AG20443 (cell line): ENCODE data around the gene POLR2C.
"Not testable (repeated sequence)": the region's sequence is repeated elsewhere in the genome, so short reads cannot be mapped to it uniquely, and the experiment has no call there.

Experiments used
- DNase-seq: peaks from one replicate; pipeline ENCODE4 v3.0.0; 2012; ENCODE audit warnings: low spot score, mixed read lengths

POLR2C gene

DNA sequence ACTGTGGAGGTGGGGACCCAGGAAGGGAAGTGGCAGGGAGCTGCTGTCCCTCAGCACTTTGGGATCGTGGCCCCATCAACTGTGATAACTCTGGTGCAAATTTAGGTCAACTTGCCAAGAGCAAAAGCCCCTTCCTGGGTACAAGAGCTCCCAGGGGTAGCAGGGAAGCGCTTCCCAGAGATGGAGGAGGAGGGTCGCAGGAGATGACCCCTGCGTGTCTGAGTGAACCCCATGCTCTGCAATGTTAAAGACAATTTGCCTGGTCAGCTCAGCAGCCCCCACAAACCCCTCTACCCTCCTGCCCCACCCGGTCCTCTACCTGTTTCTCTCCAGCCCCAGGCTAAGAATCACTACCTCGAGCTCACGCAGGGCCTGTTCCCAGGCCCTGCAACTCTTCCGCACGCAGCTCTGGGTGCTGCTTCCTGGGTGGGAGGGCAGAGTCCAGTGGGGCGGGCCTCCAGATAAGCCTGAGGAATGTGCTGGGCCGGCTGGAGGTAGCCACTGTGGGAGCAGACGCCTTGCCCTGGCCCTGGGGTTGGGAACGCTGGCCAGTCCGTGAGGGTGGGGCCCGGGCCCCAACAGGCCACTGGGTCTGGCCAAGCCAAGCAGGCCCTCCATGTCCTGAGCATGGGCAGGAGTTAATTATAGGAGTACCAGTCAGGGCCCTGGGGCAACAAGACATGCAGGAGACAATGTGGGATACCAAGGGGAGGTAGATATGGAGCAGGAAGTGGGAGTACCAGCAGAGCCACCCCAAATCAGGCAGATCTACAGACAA is 17.7 kb downstream of the POLR2C start:
- DNase-seq = peak; percentile 74

DNA sequence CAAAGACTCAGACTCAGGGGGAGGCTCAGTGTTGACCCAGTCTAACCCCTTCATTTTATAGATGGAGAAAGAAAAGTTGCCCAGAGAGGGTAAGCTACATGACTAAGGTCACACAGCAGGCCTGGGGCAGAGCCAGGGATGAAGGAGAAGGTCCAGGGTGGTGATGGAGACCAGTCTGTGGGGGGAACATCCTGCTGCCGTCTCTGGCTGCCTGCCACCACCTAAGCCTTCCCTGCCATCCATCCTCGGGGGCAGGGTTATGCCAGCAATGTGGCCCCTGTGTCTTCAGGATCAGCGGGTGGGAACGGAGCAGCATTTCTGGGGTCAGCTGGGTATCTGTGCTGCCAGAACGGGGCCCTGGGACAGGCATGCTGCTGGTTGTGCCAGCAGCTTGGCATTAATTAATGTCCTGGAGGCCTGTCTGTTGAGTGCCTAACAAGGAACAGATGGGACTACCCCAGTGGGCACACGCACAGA is 18.3 kb downstream of the POLR2C start:
- no peak for DNase-seq

DNA sequence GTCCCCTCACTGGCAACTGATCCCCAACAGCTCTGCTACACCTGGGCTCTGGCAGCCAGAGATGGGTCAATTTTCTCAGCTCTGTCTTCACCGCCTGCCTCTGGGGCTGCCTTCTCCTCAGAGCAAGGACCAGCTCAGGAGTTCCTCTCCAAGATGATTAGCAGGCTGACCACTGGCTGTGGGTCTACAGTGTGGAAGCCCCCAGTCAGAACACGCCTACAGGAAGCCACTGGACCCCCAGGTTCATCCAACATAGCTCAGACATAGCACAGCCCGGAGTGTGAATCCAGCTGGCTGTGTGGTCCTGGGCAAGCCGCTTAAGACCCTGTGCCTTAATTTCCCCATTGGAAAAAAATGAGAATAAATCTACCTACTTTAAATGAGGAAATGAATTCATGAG is 18.9 kb downstream of the POLR2C start:
- DNase-seq = no peak

DNA sequence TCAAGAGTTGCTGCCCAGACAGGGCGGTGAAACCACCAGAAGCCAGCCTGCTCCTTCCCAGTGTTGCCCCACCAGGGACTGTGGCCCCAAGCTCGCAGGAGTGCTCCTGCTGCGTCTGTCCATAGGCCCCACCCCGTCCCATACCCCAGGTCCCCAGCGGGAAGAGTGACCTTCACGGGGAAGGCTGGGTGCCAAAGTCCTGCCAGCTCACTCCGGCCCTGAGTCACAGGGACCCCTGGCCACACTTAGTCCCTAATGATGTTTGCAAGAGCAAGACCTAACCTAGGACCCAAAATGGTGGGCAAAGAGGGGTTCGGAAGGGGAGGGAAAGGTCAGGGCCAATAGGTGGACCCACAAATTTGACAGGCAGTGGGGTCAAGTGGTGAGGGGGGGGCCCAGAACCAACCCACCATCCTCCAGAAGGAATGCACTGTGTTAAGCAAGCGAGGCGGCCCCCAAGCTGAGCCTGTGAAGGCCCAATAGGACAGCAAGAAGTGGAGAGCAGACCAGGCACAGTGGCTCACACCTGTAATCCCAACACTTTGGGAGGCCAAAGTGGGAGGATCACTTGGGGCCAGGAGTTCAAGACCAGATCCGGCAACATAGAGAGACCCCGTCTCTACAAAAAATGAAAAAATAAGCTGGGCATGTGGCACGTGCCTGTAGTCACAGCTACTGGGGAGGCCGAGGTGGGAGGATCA is 20.5 kb downstream of the POLR2C start:
- no peak for DNase-seq

DNA sequence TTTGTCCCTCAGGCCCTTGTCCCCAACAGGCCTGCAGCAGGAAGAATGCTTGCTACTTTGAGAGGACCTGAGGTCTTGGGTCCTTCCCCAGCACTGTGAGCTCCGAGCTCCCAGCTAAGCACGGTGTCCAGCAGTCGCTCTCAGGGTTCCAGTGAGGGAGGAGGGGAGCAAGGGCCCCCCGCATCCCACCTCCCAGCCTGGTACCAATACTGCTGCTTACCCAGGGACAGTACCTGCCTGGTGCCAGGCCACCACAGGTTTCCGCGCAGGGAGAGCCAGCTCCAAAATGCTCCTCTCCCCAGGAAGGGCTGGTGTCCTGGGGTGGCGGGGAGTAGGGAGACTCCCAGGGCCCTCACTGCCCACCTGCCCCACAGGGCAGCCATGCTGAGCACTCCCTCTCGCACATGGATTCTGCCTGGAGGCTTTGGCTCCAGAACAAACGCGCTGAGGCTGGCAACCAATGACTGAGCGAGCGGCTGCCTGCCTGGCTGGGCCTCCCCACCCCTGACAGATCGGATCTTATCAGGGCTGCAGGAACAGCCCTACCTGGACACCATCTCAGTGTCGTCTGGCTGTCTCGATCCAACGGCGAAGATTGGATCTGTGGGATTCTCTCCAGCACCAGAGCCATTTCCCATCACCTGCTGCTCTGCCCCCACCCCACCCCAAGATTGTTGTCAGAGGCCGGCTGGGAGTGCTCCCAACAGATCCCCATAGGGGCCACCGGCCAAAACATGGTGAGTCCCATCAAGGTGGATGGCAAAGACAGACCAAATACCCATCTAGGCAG is 21.4 kb downstream of the POLR2C start:
- DNase-seq = no peak

DNA sequence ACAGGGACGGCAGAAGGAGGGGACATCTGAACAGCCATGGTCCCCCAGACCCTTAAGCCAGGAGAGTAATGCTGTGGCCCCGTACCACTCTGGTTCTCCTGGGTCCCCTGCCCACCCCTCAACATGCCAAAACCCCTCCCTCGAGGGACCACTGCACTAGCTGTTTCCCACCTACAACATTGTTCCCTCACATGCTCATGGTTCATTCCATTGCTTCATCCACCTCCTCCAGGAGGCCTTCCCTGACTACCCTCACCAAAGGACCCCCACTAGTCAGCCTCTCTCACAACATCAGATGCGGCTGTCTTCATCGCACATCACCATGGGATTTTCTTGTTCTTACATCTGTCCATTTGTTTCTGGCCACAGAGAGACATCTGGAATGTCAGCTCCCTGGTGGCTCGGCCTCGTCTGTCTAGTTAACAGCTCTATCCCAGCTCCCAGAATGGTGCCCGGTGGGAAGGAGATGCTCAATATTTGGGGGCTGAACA is 22.1 kb downstream of the POLR2C start:
- DNase-seq = no peak

DNA sequence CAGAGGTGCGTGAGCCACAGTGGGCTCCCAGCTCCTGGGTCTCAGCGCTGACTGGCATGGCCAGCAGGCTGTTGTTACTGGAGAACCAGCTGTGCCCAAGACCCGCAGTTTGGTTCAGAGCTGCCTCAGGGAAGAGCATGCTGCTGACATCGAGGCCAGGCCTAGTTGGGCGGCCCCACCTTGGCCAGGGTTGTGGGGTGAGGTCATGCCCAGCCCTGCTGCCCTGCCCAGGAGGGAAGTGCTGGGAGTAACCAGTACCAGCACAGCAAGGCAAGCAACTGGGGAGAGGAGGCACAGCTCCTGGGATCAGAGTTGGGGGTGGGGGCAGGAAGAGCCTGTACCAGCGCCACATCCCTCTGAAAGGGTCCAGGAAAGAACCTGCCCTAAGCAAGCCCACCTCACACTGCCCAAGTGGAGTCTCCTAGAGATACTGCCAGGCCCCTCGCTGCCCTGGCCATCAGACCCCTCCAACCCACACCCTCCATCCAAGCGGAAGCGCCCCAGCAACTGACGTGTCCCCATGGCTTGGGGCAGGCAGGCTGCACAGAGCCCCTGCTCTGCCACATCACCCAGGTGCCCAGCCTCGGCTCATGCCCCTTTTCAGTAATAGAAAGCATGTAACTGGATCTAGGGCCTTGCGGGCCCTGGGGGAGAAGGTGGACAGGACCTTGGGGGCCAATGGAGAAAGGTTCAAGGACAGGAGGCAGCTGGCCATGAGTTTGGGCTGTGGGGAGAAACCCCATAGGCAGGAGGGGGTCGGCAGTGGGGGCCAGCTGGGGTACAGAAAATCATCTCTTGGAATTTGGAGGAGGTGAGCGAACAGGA is 22.8 kb downstream of the POLR2C start:
- DNase-seq = peak; percentile 57

DNA sequence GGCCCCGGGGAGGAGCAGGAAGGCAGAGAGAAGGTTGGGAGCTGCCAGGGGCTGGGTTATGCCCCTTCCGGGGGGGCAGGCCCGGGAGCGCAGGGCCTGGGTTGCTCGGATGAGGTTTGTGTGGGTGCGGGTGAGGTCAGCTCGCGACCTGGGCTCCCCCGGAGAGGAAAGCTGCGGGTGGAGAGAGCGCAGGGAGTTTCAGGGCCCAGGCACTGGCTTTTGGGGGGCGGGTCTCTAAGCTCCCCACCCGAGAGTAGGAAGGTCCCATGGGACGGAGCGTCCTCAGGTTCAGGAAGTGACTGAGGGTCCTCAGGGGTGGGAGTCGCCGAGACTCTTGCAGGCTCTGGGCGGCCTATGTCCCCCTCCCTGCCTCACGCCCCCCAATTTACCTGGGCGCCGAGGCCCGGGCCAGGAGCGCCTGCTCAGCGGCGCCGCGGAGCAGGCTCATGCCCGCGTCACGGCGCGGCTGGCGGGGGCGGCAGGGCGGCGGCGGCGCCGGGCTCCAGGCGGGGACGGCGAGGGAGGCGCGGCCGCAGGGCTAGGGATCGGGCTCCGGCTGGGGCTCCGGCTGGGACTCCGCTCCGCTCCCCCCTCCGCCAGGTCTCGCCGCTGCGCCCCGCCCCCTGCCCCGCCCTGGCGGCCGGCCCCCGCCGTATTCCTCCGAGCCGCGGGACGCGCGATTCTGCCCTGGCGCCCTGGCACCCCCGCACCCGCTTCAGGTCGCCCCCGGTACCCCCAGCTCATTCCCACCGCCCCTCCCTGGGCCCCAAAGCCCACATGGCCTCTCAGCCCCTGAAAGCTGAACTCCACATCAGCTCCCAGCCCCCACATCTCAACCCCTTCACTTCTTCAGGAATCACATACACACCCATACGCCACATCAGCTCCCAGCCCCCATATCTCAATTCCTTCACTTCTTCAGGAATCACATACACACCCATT is 23.7 kb downstream of the POLR2C start, which contains the start of gene DOK4:
Gene DOK4, minus strand, starts transcription at position 578 of the 942 bp plus-strand sequence. CDS start 6,986 bp downstream, outside the sequence.
- peak; percentile 99 for DNase-seq

DNA sequence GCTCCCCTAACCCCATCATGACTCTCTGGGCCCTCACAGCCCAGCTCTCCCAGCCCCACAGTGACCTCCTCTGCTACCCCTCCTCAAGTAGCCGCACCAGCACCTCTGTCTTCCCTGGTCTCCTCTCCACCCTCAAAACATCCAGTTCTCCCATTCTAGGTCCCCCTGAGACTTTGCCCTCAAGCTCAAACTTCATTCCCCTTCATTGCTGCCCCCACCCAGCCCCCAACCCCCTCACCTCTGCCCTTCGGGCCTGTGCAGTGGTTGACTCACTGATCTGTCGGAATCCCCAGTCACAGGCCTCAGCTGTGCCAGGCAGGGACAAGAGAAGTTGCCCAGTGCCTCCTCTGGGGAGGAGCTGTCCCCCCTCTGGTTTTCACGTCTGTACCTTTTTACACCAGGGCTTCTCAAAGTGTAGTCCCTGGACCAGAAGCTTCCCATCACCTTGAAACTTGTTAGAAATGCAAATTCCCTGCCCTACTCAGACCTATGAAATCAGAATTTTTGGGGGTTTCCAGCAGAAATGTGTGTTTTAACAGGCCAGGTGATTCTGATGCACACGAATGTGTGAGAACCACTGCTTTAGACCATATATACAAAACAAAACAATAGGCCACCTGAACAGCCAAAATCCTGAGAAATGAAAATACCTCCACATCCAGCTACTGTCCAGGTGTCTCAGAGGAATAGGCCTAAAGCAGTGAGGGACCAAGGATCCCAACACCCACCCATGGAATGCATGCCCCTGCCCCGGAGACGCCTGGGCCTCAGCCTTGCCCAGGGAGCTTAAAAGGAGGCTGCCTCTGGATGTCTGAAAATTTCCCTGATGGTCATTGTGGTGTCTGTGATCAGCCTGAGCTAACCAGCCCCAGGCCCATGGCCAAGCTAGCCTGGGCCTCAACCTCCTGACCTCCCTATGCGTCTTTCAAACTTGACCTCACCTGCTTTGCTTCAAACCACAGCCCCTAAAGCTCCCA is 24.7 kb downstream of the POLR2C start:
- DNase-seq = no peak

DNA sequence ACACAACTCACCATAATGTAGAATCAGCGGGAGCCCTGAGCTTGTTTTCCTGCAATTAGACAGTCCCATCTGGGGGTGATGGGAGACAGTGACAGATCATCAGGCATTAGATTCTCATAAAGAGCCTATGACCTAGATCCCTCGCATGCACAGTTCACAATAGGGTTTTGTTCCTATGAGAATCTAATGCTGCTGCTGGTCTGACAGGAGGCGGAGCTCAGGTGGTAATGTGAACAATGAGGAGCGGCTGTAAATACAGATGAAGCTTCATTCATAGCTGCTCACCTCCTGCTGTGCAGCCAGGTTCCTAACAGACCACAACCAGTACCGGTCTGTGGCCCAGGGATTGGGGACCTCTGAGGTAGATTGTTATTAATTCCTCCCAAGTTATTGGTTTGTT is 26.8 kb downstream of the POLR2C start:
- no peak for DNase-seq

DNA sequence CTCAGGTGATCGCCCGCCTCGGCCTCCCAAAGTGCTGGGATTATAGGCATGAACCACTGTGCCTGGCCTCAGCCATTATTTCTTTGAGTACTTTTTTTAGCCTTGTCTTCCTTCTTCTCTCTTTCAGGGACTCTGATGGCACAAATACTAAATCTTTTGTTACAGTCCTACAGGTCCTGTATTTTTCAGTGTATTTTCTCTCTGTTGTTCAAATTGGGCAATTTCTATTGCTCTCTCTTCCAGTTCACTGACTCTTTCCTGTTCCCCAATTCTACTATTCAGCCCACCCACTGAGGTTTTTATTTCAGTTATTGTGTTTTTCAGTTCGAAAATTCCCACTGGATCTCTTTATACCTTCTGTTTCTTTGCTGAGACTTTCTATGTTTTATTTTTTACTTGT is 31.3 kb downstream of the POLR2C start:
- no peak for DNase-seq

DNA sequence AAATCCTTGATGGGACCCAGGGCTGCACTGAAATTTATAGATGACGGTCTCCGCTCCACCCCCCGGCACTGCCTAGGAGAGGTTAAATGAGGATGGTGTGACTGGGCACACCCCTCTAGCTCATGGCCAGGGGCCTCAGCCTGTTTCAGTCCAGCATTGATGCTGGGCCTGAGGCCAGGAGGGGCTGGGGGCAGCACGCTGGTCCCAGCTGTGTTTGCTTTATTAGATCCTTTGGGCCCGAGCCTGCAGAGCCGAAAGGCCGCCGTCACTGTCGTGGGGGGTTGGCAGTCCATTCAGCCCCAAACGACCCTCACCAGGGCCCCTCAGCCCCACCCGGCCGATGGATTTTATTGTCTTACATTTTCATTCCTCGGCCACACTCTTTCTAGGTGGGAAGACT is 34.6 kb downstream of the POLR2C start:
- DNase-seq = no peak

DNA sequence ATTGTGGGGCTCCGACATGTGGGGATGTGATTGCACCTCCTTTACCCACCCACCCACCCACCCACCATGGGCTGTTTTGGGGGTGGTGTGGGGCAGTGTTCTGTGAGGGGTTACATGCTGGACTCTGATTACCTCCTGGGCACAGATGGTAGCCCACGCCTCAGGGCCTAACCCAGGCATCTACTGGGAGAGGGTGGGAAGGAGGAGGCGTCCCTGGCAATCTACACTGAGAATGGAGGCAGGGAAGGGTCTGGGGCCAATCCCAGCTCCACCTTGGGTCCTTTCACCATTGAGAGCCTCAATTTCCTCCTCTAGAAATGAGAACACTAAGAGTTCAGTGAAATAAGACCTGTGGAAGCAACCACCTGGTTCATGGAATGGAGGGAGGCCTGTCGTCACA is 35.6 kb downstream of the POLR2C start:
- DNase-seq = no peak

DNA sequence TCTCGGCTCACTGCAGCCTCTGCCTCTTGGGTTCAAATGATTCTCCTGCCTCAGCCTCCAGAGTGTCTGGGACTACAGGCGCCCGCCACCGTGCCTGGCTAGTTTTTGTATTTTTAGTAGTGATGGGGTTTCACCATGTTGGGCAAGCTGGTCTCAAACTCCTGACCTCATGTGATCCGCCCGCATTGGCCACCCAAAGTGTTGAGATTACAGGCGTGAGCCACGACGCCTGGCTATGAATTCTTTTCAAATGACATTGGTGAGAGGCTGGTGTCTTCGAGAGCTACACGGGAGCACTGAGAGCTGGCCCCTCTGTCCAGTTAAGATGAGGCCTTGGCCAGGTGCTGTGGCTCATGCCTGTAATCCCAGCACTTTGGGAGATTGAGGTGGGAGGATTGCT is 37.5 kb downstream of the POLR2C start:
- DNase-seq = not testable (repeated sequence)

DNA sequence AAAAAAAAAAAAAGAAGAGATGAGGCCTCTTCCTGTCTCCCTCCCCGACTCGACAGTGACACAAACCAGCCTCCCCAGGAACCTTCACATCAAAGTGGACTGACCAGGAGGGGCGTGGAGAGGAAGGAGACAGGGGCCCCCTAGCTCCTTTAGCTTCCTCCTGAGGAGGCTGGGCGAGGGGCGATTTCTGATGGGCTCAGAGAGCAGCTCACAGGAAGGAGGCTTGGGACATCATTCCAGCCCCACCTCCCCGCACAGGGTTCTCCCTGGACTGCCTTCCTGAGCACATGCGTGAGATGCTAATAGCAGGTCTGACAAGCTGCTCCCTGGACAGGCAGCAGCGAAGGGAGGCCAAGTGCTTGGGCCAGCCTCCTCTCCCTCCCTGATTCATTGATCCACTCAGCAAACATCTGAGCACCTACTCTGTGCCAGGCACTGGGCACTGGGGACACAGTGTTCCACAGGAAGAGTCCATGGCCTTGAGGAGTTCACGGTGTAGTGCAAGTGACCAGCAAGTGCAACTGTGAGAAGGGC is 38.2 kb downstream of the POLR2C start:
- DNase-seq = no peak

DNA sequence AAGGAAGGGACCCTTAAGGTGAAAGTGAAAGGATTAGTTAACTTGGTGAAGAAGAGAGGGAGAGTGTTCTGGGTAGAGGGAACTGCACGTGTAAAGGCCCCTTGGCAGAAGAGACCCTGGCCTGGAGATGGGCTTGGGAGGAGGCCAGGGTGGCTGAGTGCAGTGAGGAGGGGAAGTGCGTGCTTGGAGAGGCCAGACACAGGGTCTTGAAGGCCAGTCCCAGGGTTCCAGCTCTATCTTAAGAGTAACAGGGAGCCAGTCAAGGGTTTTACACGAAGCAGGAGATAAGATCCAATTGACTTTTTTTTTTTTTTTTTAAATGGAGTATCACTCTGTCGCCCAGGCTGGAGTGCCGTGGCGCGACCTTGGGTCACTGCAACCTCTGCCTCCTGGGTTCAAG is 39.0 kb downstream of the POLR2C start:
- DNase-seq = no peak

DNA sequence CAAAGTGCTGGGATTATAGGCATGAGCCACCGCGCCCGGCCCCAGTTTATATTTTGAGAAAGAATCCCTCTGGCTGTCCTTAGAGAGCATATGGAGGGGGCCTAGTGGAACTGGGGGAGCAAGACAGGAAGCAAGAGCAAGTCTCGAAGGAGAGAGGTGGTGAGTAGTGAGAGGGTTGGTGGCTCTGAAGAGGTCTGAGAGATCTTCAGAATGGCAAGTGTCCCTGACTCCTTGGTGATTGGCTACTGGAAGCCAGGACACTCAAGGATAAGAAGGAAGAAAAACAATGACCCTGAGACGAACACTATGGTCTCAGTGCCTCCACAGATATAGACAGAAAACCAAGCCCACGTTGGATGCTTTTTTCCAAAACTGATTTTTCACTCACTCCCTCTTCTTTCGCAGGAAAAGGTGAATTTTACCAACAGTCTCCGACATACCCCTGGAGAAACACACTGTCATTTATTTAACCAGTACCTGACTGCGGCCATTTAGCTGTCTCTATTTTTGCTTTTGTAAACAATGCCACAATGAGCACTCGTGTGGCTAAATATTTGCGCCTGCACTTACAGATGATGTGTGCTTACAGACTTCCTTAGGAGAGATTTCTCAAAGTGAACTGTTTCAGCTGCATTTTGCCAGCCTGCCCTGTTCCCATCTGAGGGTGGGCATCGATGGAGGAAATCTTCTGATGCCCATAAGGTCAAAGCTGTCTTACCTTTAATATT is 39.7 kb downstream of the POLR2C start:
- no peak for DNase-seq

DNA sequence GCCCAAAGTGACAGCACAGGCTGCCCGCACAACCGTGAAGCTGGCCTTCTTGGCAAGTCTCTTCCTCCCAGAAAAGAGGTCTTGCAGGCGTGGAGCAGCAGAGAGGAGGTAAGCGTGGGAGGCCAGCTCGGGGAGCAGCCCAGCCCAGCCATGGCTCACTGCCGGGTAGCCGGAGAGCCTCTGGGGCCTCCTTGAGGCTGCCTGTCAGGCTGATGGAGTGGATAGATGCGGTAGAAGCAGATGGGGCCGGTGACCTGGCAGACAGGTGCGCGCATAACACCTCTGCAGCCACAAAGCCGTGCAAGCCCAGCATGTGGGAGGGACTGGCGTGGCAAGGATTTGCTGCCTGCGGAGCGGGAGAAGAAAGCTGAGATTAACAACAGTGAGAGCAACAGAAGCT is 40.9 kb downstream of the POLR2C start:
- no peak for DNase-seq
